Endothelial cell of umbilical vein (primary cell): ENCODE data around the gene KLC4.

ENCODE experiments used
- CTCF ChIP-seq, 2 donors: IDR thresholded peaks; 1 replicate in 1 of 2; 2 replicates in 1 of 2; pipeline ENCODE4 v1.5.1; 2011; ENCODE audit warnings: low read length in 2 of 2, mild to moderate bottlenecking in 2 of 2, moderate library complexity in 2 of 2, control low read depth in 1 of 2, inconsistent platforms in 1 of 2, low read depth in 1 of 2; ENCODE audit not compliant: insufficient read depth in 1 of 2; ENCODE audit errors: extremely low read depth in 1 of 2
- JUN ChIP-seq: IDR thresholded peaks from 2 replicates; pipeline ENCODE4 v1.6.1; 2011; ENCODE audit warnings: borderline replicate concordance, low read depth; ENCODE audit not compliant: insufficient read length, insufficient read depth
- POLR2AphosphoS5 ChIP-seq: IDR thresholded peaks from 2 replicates; pipeline ENCODE4 v1.6.1; 2012; ENCODE audit warnings: low read depth, mild to moderate bottlenecking, control low read depth, low read length, moderate library complexity; ENCODE audit not compliant: insufficient read depth

- TF ChIP-seq CTCF (IDR thresholded peaks at IDR 0.05; ENCODE audit: extremely low read depth in 1 of 2, insufficient read depth in 1 of 2, low read depth in 1 of 2, low read length in 2 of 2) (no peak), POLR2AphosphoS5 (no peak), JUN (no peak)
These were observed 11.4 kb upstream of the KLC4 start for GRCh38 chr6:43047998-43048397.
